Measurements from ENCODE around the gene HUWE1. TPM values are rescaled to one million over a fixed set of nuclear protein-coding genes. Genes with fewer than 3 reads are reported as not detected.

The HUWE1 gene
- total RNA-seq, 6 experiments from 2014 or later, result 68.0 to 93.5 (median 84.0) TPM

- Histone ChIP-seq H3K27me3 (no peaks in the 10 kb centered on the region), H3K27ac (no peak overlapping the region), H3K4me1 (no peaks in the 10 kb centered on the region), H3K4me3 (no peak overlapping the region), H3K9me3 (no peaks in the 10 kb centered on the region), H3K36me3 (peaks cover 0 to 59% (median 12%) of the 10 kb centered on the region in 4 donors)
- TF ChIP-seq POLR2A (IDR thresholded peaks at IDR 0.05), result no peak
- no peak for TF ChIP-seq CTCF (IDR thresholded peaks at IDR 0.05)
- ATAC-seq (no peak), DNase-seq (no peak)
- 72% methylated on average over 4 of the region's 4 CpGs for WGBS (ENCODE audit: insufficient coverage, low coverage, low lambda C conversion rate, missing lambda C conversion rate)
- intact Hi-C loops (cut with DNase I), result no loop called here
These were observed 65.0 kb downstream of the HUWE1 start for GRCh38 chrX:53621418-53621986.

- TF ChIP-seq POLR2A (IDR thresholded peaks at IDR 0.05) (no peak), CTCF (IDR thresholded peaks at IDR 0.05) (no peak)
- DNase-seq (no peak), ATAC-seq (no peak)
- no peaks in the 10 kb centered on the region for H3K9me3 ChIP-seq
- H3K36me3 ChIP-seq, result peaks cover 0 to 63% (median 18%) of the 10 kb centered on the region in 4 donors
- H3K4me3 ChIP-seq, result no peak overlapping the region
- WGBS (ENCODE audit: insufficient coverage, low coverage, low lambda C conversion rate, missing lambda C conversion rate), result 66% methylated on average over 6 of the region's 6 CpGs
- no peaks in the 10 kb centered on the region for H3K4me1 ChIP-seq
- intact Hi-C loops (cut with DNase I), result no loop called here
- no peaks in the 10 kb centered on the region for H3K27me3 ChIP-seq
- H3K27ac ChIP-seq, result no peak overlapping the region
These were observed 69.6 kb downstream of the HUWE1 start for GRCh38 chrX:53616946-53617345.

GRCh38 chrX:53606456-53606855 lies 80.1 kb downstream of the HUWE1 start:
- Histone ChIP-seq H3K9me3 (no peaks in the 10 kb centered on the region), H3K4me1 (no peaks in the 10 kb centered on the region), H3K27ac (no peak overlapping the region), H3K4me3 (no peak overlapping the region), H3K36me3 (peaks cover 0 to 66% (median 16%) of the 10 kb centered on the region in 4 donors), H3K27me3 (no peaks in the 10 kb centered on the region)
- ATAC-seq (no peak), DNase-seq (no peak)
- 92% methylated on average over 2 of the region's 2 CpGs for WGBS (ENCODE audit: insufficient coverage, low coverage, low lambda C conversion rate, missing lambda C conversion rate)
- TF ChIP-seq POLR2A (IDR thresholded peaks at IDR 0.05), result no peak
- no peak for TF ChIP-seq CTCF (IDR thresholded peaks at IDR 0.05)
- intact Hi-C loops (cut with DNase I), result no loop called here

- H3K4me1 ChIP-seq, result no peaks in the 10 kb centered on the region
- no peak for TF ChIP-seq CTCF (IDR thresholded peaks at IDR 0.05)
- no peak for TF ChIP-seq POLR2A (IDR thresholded peaks at IDR 0.05)
- WGBS (ENCODE audit: insufficient coverage, low coverage, low lambda C conversion rate, missing lambda C conversion rate), result 59% methylated on average over 4 of the region's 4 CpGs
- ATAC-seq (no peak), DNase-seq (no peak)
- H3K4me3 ChIP-seq, result no peak overlapping the region
- H3K27ac ChIP-seq, result no peak overlapping the region
- intact Hi-C loops (cut with DNase I), result no loop called here
- no peaks in the 10 kb centered on the region for H3K9me3 ChIP-seq
- H3K27me3 ChIP-seq, result no peaks in the 10 kb centered on the region
- peaks cover 0 to 66% (median 21%) of the 10 kb centered on the region in 4 donors for H3K36me3 ChIP-seq
These were observed 81.5 kb downstream of the HUWE1 start for GRCh38 chrX:53605004-53605403.
